K562 (cell line): ENCODE results near the gene EN2. TPM values are rescaled to one million over a fixed set of nuclear protein-coding genes. Genes with fewer than 3 reads are reported as not detected.

Source experiments
- ATAC-seq: fragments of 200-7000 bp; cut with Tn5 transposase; 3 replicates; pipeline ENCODE4 v1.9.1; 2020; ENCODE audit warnings: moderate library complexity
- BruUV-seq: library from RNA; stranded (reverse); fragments of 400-500 nt; replicated peaks from 2 replicates; lab custom pipeline; 2021; lab: Mats Ljungman, UMichigan
- CTCF ChIA-PET: fragments of 300-600 bp; formaldehyde crosslinking; extraction: SDS; loops from one replicate; lab custom pipeline; 2021; ENCODE audit warnings: low intra/inter-chr PET ratio; lab: Yijun Ruan, JAX
- POLR2A ChIA-PET: fragments of 300-600, 350-650 bp; sonication (Branson Sonifier 250); formaldehyde crosslinking; extraction: SDS; loops from one replicate; lab custom pipeline; 2021; ENCODE audit warnings: antibody characterized with exemption, inconsistent platforms; lab: Yijun Ruan, JAX
- DNase-seq, 4 experiments: peaks; one replicate each; pipeline versions ENCODE4 v3.0.0 to v3.0.0-alpha.2; 2011 to 2018; ENCODE audit warnings: low spot score in 3 of 4, mixed read lengths in 3 of 4; ENCODE audit errors: extremely low read depth in 1 of 4
- FAIRE-seq: peaks from 2 replicates; lab custom pipeline; 2011; peaks lifted over from hg19 to GRCh38; lab: Jason Lieb, UNC
- H2AFZ ChIP-seq: 2 replicates; pipeline ENCODE4 v1.6.0; 2011; ENCODE audit warnings: low read depth, low read length, control low read depth, inconsistent platforms
- H3K27ac ChIP-seq: fragments of 200-600 bp; 3 replicates; pipeline ENCODE4 v1.8.0; 2011; ENCODE audit warnings: low read depth, mild to moderate bottlenecking, control low read depth, inconsistent platforms, low read length, moderate library complexity, mixed read lengths; ENCODE audit errors: extremely low read depth
- H3K27me3 ChIP-seq, 2 experiments: fragments of 300-600 bp in 1 of 2; 2 replicates in 1 of 2; 3 replicates in 1 of 2; pipeline versions ENCODE4 v1.6.0 to v1.8.0; 2011; ENCODE audit warnings: inconsistent platforms in 2 of 2, low read length in 2 of 2, mild to moderate bottlenecking in 1 of 2, mixed read lengths in 1 of 2, moderate library complexity in 1 of 2; ENCODE audit not compliant: control insufficient read depth in 2 of 2, insufficient read depth in 2 of 2
- H3K36me3 ChIP-seq: fragments of 300-600 bp; 3 replicates; pipeline ENCODE4 v1.8.0; 2011; ENCODE audit warnings: mild to moderate bottlenecking, low read length, inconsistent platforms; ENCODE audit not compliant: control insufficient read depth, insufficient read depth
- H3K4me1 ChIP-seq, 2 experiments: fragments of 200-600 bp in 1 of 2; replicated peaks in 1 of 2; 2 replicates in 1 of 2; 3 replicates in 1 of 2; pipeline versions ENCODE4 v1.5.1 to v1.8.0; 2011; ENCODE audit warnings: inconsistent platforms in 2 of 2, low read length in 2 of 2, mild to moderate bottlenecking in 1 of 2, mixed read lengths in 1 of 2, moderate library complexity in 1 of 2; ENCODE audit not compliant: control insufficient read depth in 2 of 2, insufficient read depth in 2 of 2
- H3K4me2 ChIP-seq: 2 replicates; pipeline ENCODE4 v1.6.1; 2011; ENCODE audit warnings: low read length, control low read depth, inconsistent platforms, mixed read lengths; ENCODE audit not compliant: insufficient read depth
- H3K4me3 ChIP-seq: fragments of 200-600 bp; sonication (generic), shearing (Covaris generic); 2 replicates; pipeline ENCODE4 v1.5.1; 2016; ENCODE audit warnings: control low read depth, inconsistent platforms
- H3K79me2 ChIP-seq: fragments of 200-600 bp; 3 replicates; pipeline ENCODE4 v1.8.0; 2011; ENCODE audit warnings: low read length, inconsistent platforms; ENCODE audit not compliant: control insufficient read depth, insufficient read depth
- H3K9ac ChIP-seq, 2 experiments: 2 replicates each; pipeline versions ENCODE4 v1.6.0 to v1.6.1; 2011; ENCODE audit warnings: low read depth in 2 of 2, low read length in 2 of 2, control low read depth in 1 of 2, inconsistent platforms in 1 of 2, mild to moderate bottlenecking in 1 of 2, mixed read lengths in 1 of 2; ENCODE audit not compliant: insufficient read depth in 1 of 2
- H3K9me1 ChIP-seq: one replicate; pipeline ENCODE4 v1.6.0; 2011; ENCODE audit warnings: inconsistent platforms, mild to moderate bottlenecking, low read length, moderate library complexity; ENCODE audit not compliant: control insufficient read depth, insufficient read depth
- H3K9me3 ChIP-seq: replicated peaks from 2 replicates; pipeline ENCODE4 v1.5.1; 2011; ENCODE audit warnings: low read depth, low read length, inconsistent platforms; ENCODE audit not compliant: control insufficient read depth, insufficient read depth
- H4K20me1 ChIP-seq: replicated peaks from 2 replicates; pipeline ENCODE4 v1.6.1; 2011; ENCODE audit warnings: low read length, inconsistent platforms, mixed read lengths; ENCODE audit not compliant: control insufficient read depth, insufficient read depth
- EHMT2 ChIP-seq: fragments of 450-650 bp; IDR thresholded peaks from 2 replicates; pipeline ENCODE4 v1.6.1; 2018; ENCODE audit warnings: antibody characterized with exemption
- FIP1L1 ChIP-seq: fragments of 200-400 bp; formaldehyde crosslinking; IDR thresholded peaks from 2 replicates; pipeline ENCODE4 v1.6.1; 2018; ENCODE audit warnings: mild to moderate bottlenecking, low read depth, low read length; ENCODE audit not compliant: poor library complexity, severe bottlenecking
- HDAC2 ChIP-seq: fragments of 450-650 bp; IDR thresholded peaks from 2 replicates; pipeline ENCODE4 v1.6.1; 2016; ENCODE audit warnings: mild to moderate bottlenecking
- HMBOX1 ChIP-seq: sonication (generic); IDR thresholded peaks from 2 replicates; pipeline ENCODE4 v1.6.1; 2016
- HSF4 ChIP-seq: fragments of 250-450 bp; sonication (Bioruptor Pico); IDR thresholded peaks from 2 replicates; pipeline ENCODE4 v2.1.2; 2022; ENCODE audit warnings: mild to moderate bottlenecking, moderate library complexity, borderline replicate concordance
- JUNB ChIP-seq: fragments of 450-650 bp; formaldehyde crosslinking; conservative IDR thresholded peaks from 2 replicates; pipeline ENCODE4 v1.4.0; 2020; ENCODE audit warnings: mild to moderate bottlenecking
- MYBL2 ChIP-seq, 2 experiments: fragments of 450-650 bp in 1 of 2; sonication (generic) in 1 of 2; formaldehyde crosslinking in 1 of 2; IDR thresholded peaks; 2 replicates each; pipeline versions ENCODE4 v1.6.1 to v1.8.1; 2017 to 2022; ENCODE audit warnings: borderline replicate concordance in 1 of 2, inconsistent platforms in 1 of 2, low read depth in 1 of 2, mild to moderate bottlenecking in 1 of 2, missing genetic modification reagents in 1 of 2, moderate library complexity in 1 of 2
- PHTF2 ChIP-seq: fragments of 250-450 bp; sonication (Bioruptor Pico); IDR thresholded peaks from 2 replicates; pipeline ENCODE4 v1.5.0; 2021; ENCODE audit warnings: mild to moderate bottlenecking
- SPI1 ChIP-seq: IDR thresholded peaks from 2 replicates; pipeline ENCODE4 v1.6.1; 2011; ENCODE audit warnings: low read depth, low read length, control low read depth, borderline replicate concordance
- TBL1XR1 ChIP-seq, 2 experiments: IDR thresholded peaks; 2 replicates each; pipeline ENCODE4 v1.6.1; 2012; ENCODE audit warnings: improper control_type of control experiment in 2 of 2, low read length in 2 of 2, mild to moderate bottlenecking in 1 of 2
- ZNF3 ChIP-seq: fragments of 250-450 bp; sonication (Bioruptor Pico); IDR thresholded peaks from 2 replicates; pipeline ENCODE4 v1.5.0; 2021; ENCODE audit warnings: mild to moderate bottlenecking, moderate library complexity
- WGBS: fragments of 100-300 bp; shearing (Covaris generic); methylation state at CpG from one replicate; pipeline ENCODE4 v1.1.6; 2016; ENCODE audit warnings: low coverage, mixed read lengths; ENCODE audit not compliant: insufficient coverage; ENCODE audit errors: missing lambda C conversion rate; 5-methylcytosine and 5-hydroxymethylcytosine counted together
- in situ Hi-C: fragments of 300-500 bp; cut with MboI; formaldehyde crosslinking; loops from 4 replicates; pipeline ENCODE4 v1.15.0; 2018; ENCODE audit warnings: inconsistent platforms, mixed read lengths
- intact Hi-C: fragments of 100-400 bp; cut with micrococcal nuclease; formaldehyde crosslinking; loops from 2 replicates; pipeline ENCODE4 v1.14.2; 2022
- polyA plus RNA-seq, 8 experiments: library from polyadenylated mRNA; depleted of rRNA in 4 of 8; stranded (reverse) in 5 of 8; unstranded in 3 of 8; fragments of >200 nt; fragmentation: Nextera tagmentation in 2 of 8; fragmentation: Illumina TruSeq in 1 of 8; extraction: Ambion mirVana in 2 of 8; extraction: Trizol in 1 of 8; gene quantifications; 2 replicates each; pipeline versions ENCODE4 v1.2.1 to v1.2.3, GENCODE V29; 2011 to 2014; ENCODE audit warnings: inconsistent platforms in 1 of 8, missing spikeins in 1 of 8
- total RNA-seq, 7 experiments: library from RNA; depleted of rRNA in 6 of 7; stranded (reverse); fragments of >200 nt in 6 of 7; fragmentation: Illumina TruSeq in 2 of 7; extraction: Trizol in 2 of 7; gene quantifications; 2 replicates each; pipeline versions ENCODE4 v1.2.1 to v1.2.3, GENCODE V29; 2011 to 2021; ENCODE audit warnings: low replicate concordance in 1 of 7
- TF ChIP-seq, protein P1 (sequence below): fragments of 450-650 bp; IDR thresholded peaks from 2 replicates; pipeline ENCODE4 v1.7.0; 2016; ENCODE audit warnings: borderline replicate concordance
- TF ChIP-seq, protein P2 (sequence below): sonication (generic); formaldehyde crosslinking; IDR thresholded peaks from 2 replicates; pipeline ENCODE4 v1.8.0; 2022; ENCODE audit warnings: mild to moderate bottlenecking, missing genetic modification reagents

EN2 gene
- total and polyA plus RNA-seq, 9 of the 15 experiments (the other 6 are each of a cell fraction or from before 2014, with no cell fraction given) = 0.04 TPM; not detected in 7

GRCh38 chr7:155428171-155428834 is 29.6 kb upstream of the EN2 start (continued):
- no peak for TF ChIP-seq ZNF3 (CRISPR knock-in tag)

DNA sequence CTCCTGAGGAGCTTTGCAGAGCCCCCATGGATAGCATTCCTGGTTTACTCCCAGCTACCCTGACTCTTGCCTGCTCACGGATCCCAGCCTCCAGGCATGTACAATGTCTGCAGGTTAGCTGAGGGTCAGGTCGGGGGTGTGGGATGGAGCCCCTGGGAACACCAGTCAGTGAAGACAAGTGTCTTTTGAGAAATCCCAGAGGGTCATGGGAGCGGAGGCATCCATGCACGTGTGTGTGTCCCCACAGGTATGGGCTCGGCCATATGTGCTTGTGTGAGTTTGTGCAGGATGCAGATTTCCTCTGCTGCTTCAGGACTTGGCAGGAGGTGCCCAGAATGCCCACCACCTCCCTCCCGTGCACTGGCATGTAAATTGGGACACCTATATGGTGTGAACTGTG is 28.3 kb upstream of the EN2 start:
- no TSS peak for BruUV-seq
- Histone ChIP-seq H3K9ac (no peak overlapping the region), H3K27ac (no peak overlapping the region), H3K79me2 (no peaks in the 10 kb centered on the region), H3K4me3 (no peak overlapping the region), H3K4me1 (peaks cover 0 to 3% of the 10 kb centered on the region in 2 experiments; a peak in 1 of 5 replicates), H3K27me3 (peaks cover 68 to 89% of the 10 kb centered on the region in 2 experiments), H3K9me1 (no peaks in the 10 kb centered on the region), H3K36me3 (no peaks in the 10 kb centered on the region), H3K4me2 (no peak overlapping the region), H2AFZ (no peak overlapping the region), H4K20me1 (peaks cover 11% of the 10 kb centered on the region; the same call in 1 of the 2 replicates), H3K9me3 (no peaks in the 10 kb centered on the region)
- POLR2A ChIA-PET = interaction anchor here (0.7 to 1.1 kb wide), 2 partner anchors 9 to 18 kb away, joined by 4 read pairs; no protein-coding TSS in a partner anchor
- no peak for FAIRE-seq
- no peak for ATAC-seq
- no peak for DNase-seq
- in situ Hi-C loops (no loop called here), intact Hi-C loops (no loop called here)
- CTCF ChIA-PET = no interaction called here
- under 1% methylated on average over 6 of the region's 6 CpGs for WGBS
- TF ChIP-seq TBL1XR1 (IDR thresholded peaks at IDR 0.05; ENCODE audit: low read length in 2 of 2) (no peak), HDAC2 (no peak), HMBOX1 (no peak), EHMT2 (no peak), PHTF2 (no peak), JUNB (CRISPR knock-in tag) (no peak), MYBL2 (IDR thresholded peaks at IDR 0.05; ENCODE audit: low read depth) (no peak), MYBL2 (CRISPR knock-in tag; IDR thresholded peaks at IDR 0.05; ENCODE audit: borderline replicate concordance) (no peak), FIP1L1 (no peak), SPI1 (no peak), HSF4 (CRISPR knock-in tag) (no peak)
- TF ChIP-seq, protein P1, sequence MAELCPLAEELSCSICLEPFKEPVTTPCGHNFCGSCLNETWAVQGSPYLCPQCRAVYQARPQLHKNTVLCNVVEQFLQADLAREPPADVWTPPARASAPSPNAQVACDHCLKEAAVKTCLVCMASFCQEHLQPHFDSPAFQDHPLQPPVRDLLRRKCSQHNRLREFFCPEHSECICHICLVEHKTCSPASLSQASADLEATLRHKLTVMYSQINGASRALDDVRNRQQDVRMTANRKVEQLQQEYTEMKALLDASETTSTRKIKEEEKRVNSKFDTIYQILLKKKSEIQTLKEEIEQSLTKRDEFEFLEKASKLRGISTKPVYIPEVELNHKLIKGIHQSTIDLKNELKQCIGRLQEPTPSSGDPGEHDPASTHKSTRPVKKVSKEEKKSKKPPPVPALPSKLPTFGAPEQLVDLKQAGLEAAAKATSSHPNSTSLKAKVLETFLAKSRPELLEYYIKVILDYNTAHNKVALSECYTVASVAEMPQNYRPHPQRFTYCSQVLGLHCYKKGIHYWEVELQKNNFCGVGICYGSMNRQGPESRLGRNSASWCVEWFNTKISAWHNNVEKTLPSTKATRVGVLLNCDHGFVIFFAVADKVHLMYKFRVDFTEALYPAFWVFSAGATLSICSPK = no peak
- TF ChIP-seq, protein P2, sequence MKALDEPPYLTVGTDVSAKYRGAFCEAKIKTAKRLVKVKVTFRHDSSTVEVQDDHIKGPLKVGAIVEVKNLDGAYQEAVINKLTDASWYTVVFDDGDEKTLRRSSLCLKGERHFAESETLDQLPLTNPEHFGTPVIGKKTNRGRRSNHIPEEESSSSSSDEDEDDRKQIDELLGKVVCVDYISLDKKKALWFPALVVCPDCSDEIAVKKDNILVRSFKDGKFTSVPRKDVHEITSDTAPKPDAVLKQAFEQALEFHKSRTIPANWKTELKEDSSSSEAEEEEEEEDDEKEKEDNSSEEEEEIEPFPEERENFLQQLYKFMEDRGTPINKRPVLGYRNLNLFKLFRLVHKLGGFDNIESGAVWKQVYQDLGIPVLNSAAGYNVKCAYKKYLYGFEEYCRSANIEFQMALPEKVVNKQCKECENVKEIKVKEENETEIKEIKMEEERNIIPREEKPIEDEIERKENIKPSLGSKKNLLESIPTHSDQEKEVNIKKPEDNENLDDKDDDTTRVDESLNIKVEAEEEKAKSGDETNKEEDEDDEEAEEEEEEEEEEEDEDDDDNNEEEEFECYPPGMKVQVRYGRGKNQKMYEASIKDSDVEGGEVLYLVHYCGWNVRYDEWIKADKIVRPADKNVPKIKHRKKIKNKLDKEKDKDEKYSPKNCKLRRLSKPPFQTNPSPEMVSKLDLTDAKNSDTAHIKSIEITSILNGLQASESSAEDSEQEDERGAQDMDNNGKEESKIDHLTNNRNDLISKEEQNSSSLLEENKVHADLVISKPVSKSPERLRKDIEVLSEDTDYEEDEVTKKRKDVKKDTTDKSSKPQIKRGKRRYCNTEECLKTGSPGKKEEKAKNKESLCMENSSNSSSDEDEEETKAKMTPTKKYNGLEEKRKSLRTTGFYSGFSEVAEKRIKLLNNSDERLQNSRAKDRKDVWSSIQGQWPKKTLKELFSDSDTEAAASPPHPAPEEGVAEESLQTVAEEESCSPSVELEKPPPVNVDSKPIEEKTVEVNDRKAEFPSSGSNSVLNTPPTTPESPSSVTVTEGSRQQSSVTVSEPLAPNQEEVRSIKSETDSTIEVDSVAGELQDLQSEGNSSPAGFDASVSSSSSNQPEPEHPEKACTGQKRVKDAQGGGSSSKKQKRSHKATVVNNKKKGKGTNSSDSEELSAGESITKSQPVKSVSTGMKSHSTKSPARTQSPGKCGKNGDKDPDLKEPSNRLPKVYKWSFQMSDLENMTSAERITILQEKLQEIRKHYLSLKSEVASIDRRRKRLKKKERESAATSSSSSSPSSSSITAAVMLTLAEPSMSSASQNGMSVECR = no peak
